Endothelial cell of umbilical vein (primary cell): ENCODE measurements around the gene TMEM266. TPM values are rescaled to one million over a fixed set of nuclear protein-coding genes. Genes with fewer than 3 reads are reported as not detected.

Experiments
- BruUV-seq: library from RNA; stranded (reverse); fragments of 400-500 nt; replicated peaks from 2 replicates; lab custom pipeline; 2021; lab: Mats Ljungman, UMichigan
- CTCF ChIA-PET: fragments of 300-600, 350-600 bp; sonication (Branson Sonifier 250); formaldehyde crosslinking; loops from one replicate; lab custom pipeline; 2021; ENCODE audit warnings: antibody characterized with exemption, inconsistent platforms; lab: Charles Lee
- POLR2A ChIA-PET: fragments of 300-600, 350-600 bp; sonication (Branson Sonifier 250); formaldehyde crosslinking; loops from one replicate; lab custom pipeline; 2021; ENCODE audit warnings: antibody characterized with exemption, inconsistent platforms; lab: Charles Lee
- DNase-seq: peaks from one replicate; pipeline ENCODE4 v3.0.0-alpha.2; 2011; ENCODE audit warnings: low read depth, low spot score
- FAIRE-seq: peaks from 2 replicates; lab custom pipeline; 2011; peaks lifted over from hg19 to GRCh38; lab: Jason Lieb, UNC
- H2AFZ ChIP-seq: 2 replicates; pipeline ENCODE4 v1.6.0; 2012; ENCODE audit warnings: low read depth, low read length, control low read depth, inconsistent platforms
- H3K27ac ChIP-seq: 2 replicates; pipeline ENCODE4 v1.5.1; 2011; ENCODE audit warnings: low read depth, mild to moderate bottlenecking, control low read depth, low read length, moderate library complexity; ENCODE audit not compliant: insufficient read depth
- H3K27me3 ChIP-seq, 2 experiments: 2 replicates each; pipeline versions ENCODE4 v1.6.0 to v1.6.1; 2011; ENCODE audit warnings: low read length in 2 of 2, mixed read lengths in 1 of 2; ENCODE audit not compliant: control insufficient read depth in 2 of 2, insufficient read depth in 2 of 2
- H3K36me3 ChIP-seq, 2 experiments: 2 replicates in 1 of 2; 3 replicates in 1 of 2; pipeline ENCODE4 v1.5.1; 2011; ENCODE audit warnings: low read length in 2 of 2, mild to moderate bottlenecking in 1 of 2, moderate library complexity in 1 of 2; ENCODE audit not compliant: control insufficient read depth in 2 of 2, insufficient read depth in 2 of 2; ENCODE audit errors: extremely low read depth in 1 of 2
- H3K4me1 ChIP-seq: 3 replicates; pipeline ENCODE4 v1.5.1; 2011; ENCODE audit warnings: mild to moderate bottlenecking, low read length; ENCODE audit not compliant: control insufficient read depth, insufficient read depth; ENCODE audit errors: extremely low read depth
- H3K4me2 ChIP-seq: 2 replicates; pipeline ENCODE4 v1.6.1; 2011; ENCODE audit warnings: low read length, control low read depth, mixed read lengths; ENCODE audit not compliant: insufficient read depth
- H3K4me3 ChIP-seq, 3 experiments: fragments of 200-600 bp in 1 of 3; sonication (generic), shearing (Covaris generic) in 1 of 3; replicated peaks in 1 of 3; 2 replicates each; pipeline ENCODE4 v1.5.1; 2011 to 2016; ENCODE audit warnings: control low read depth in 3 of 3, low read length in 3 of 3, mild to moderate bottlenecking in 2 of 3, inconsistent platforms in 1 of 3, low read depth in 1 of 3, moderate library complexity in 1 of 3; ENCODE audit not compliant: insufficient read depth in 1 of 3
- H3K79me2 ChIP-seq: 2 replicates; pipeline ENCODE4 v1.6.0; 2012; ENCODE audit warnings: low read length, inconsistent platforms; ENCODE audit not compliant: control insufficient read depth, insufficient read depth
- H3K9ac ChIP-seq: replicated peaks from 2 replicates; pipeline ENCODE3; 2011; ENCODE audit warnings: low read length, control low read depth; ENCODE audit not compliant: insufficient read depth; ENCODE audit errors: extremely low read depth
- H3K9me1 ChIP-seq: replicated peaks from 3 replicates; pipeline ENCODE4 v1.6.0; 2011; ENCODE audit warnings: mild to moderate bottlenecking, low read length; ENCODE audit not compliant: control insufficient read depth, insufficient read depth; ENCODE audit errors: extremely low read depth
- H3K9me3 ChIP-seq: replicated peaks from 2 replicates; pipeline ENCODE4 v1.5.1; 2012; ENCODE audit warnings: low read length, inconsistent platforms; ENCODE audit not compliant: control insufficient read depth, insufficient read depth
- H4K20me1 ChIP-seq: replicated peaks from 2 replicates; pipeline ENCODE3; 2011; ENCODE audit warnings: mild to moderate bottlenecking, low read length; ENCODE audit not compliant: control insufficient read depth, insufficient read depth; ENCODE audit errors: extremely low read depth
- CTCF ChIP-seq, 2 donors: IDR thresholded peaks; 1 replicate in 1 of 2; 2 replicates in 1 of 2; pipeline ENCODE4 v1.5.1; 2011; ENCODE audit warnings: low read length in 2 of 2, mild to moderate bottlenecking in 2 of 2, moderate library complexity in 2 of 2, control low read depth in 1 of 2, inconsistent platforms in 1 of 2, low read depth in 1 of 2; ENCODE audit not compliant: insufficient read depth in 1 of 2; ENCODE audit errors: extremely low read depth in 1 of 2
- EZH2 ChIP-seq: IDR thresholded peaks from 2 replicates; pipeline ENCODE4 v1.6.1; 2012; ENCODE audit warnings: borderline replicate concordance, low read depth, mild to moderate bottlenecking, moderate library complexity, low read length, inconsistent platforms; ENCODE audit not compliant: severe bottlenecking
- FOS ChIP-seq: IDR thresholded peaks from 2 replicates; pipeline ENCODE4 v1.6.1; 2011; ENCODE audit warnings: mild to moderate bottlenecking, low read length, moderate library complexity, borderline replicate concordance; ENCODE audit not compliant: insufficient read depth
- GATA2 ChIP-seq: IDR thresholded peaks from 2 replicates; pipeline ENCODE4 v1.7.0; 2011; ENCODE audit warnings: low read depth, mild to moderate bottlenecking, moderate library complexity, mixed read lengths, low read length; ENCODE audit not compliant: insufficient read length, insufficient read depth
- JUN ChIP-seq: IDR thresholded peaks from 2 replicates; pipeline ENCODE4 v1.6.1; 2011; ENCODE audit warnings: borderline replicate concordance, low read depth; ENCODE audit not compliant: insufficient read length, insufficient read depth
- MAX ChIP-seq: IDR thresholded peaks from 2 replicates; pipeline ENCODE4 v1.6.1; 2011; ENCODE audit not compliant: insufficient read depth, insufficient read length
- MYC ChIP-seq: IDR thresholded peaks from one replicate; pipeline ENCODE4 v1.6.1; 2011; ENCODE audit warnings: mild to moderate bottlenecking, low read depth, low read length
- POLR2A ChIP-seq: IDR thresholded peaks from 2 replicates; pipeline ENCODE4 v1.6.1; 2012; ENCODE audit warnings: low read depth, mild to moderate bottlenecking, control low read depth, low read length
- POLR2AphosphoS5 ChIP-seq: IDR thresholded peaks from 2 replicates; pipeline ENCODE4 v1.6.1; 2012; ENCODE audit warnings: low read depth, mild to moderate bottlenecking, control low read depth, low read length, moderate library complexity; ENCODE audit not compliant: insufficient read depth
- dilution Hi-C: fragments of 300-500 bp; cut with MboI; formaldehyde crosslinking; loops from one replicate; pipeline ENCODE4 v1.15.0; 2019; ENCODE audit warnings: low sequenced_read_pairs; ENCODE audit not compliant: extremely low pct_ligation_motif_present
- intact Hi-C: fragments of 100-400 bp; cut with micrococcal nuclease; formaldehyde crosslinking; loops from one replicate; pipeline ENCODE4 v1.10.0; 2022
- polyA plus RNA-seq, 4 experiments: library from polyadenylated mRNA; depleted of rRNA in 3 of 4; stranded (reverse) in 3 of 4; unstranded in 1 of 4; fragments of >200 nt; gene quantifications; 2 replicates each; pipeline versions ENCODE4 v1.2.1 to v1.2.3, GENCODE V29; 2011 to 2012; ENCODE audit warnings: missing spikeins in 1 of 4
- total RNA-seq: library from RNA; stranded (reverse); gene quantifications from 2 replicates; pipeline ENCODE4 v1.2.3, GENCODE V29; 2021

Gene TMEM266
- total and polyA plus RNA-seq, 2 donors (not counting 3 experiments of a cell fraction or from before 2014, with no cell fraction given), result not detected

- no peak for TF ChIP-seq EZH2
- TF ChIP-seq GATA2, result no peak
- TF ChIP-seq POLR2A, result no peak
- no peak for TF ChIP-seq FOS
- no peak for TF ChIP-seq CTCF (IDR thresholded peaks at IDR 0.05; ENCODE audit: extremely low read depth in 1 of 2, insufficient read depth in 1 of 2, low read depth in 1 of 2, low read length in 2 of 2)
- TF ChIP-seq MYC, result no peak
- TF ChIP-seq MAX, result no peak
- TF ChIP-seq POLR2AphosphoS5, result no peak
- TF ChIP-seq JUN, result no peak
- Histone ChIP-seq H3K27ac (no peak overlapping the region), H3K4me3 (no peak overlapping the region), H3K9ac (no peak overlapping the region), H3K9me1 (no peaks in the 10 kb centered on the region), H3K36me3 (no peaks in the 10 kb centered on the region), H3K4me2 (no peak overlapping the region), H4K20me1 (no peaks in the 10 kb centered on the region), H3K27me3 (peaks cover 0 to 7% of the 10 kb centered on the region in 2 experiments), H3K9me3 (no peaks in the 10 kb centered on the region), H3K79me2 (no peaks in the 10 kb centered on the region), H2AFZ (no peak overlapping the region), H3K4me1 (no peaks in the 10 kb centered on the region)
- intact Hi-C loops, result no loop called here
- no peak for FAIRE-seq
- no peak for DNase-seq
- POLR2A ChIA-PET, result no interaction called here
- BruUV-seq, result no TSS peak
- CTCF ChIA-PET, result no interaction called here
- dilution Hi-C loops, result no loop called here
These were observed 119.2 kb downstream of the TMEM266 start for GRCh38 chr15:76179023-76179422.
